ENCODE results near the gene ZNF407.

GRCh38 chr18:74714120-74714519 lies 116.5 kb downstream of the ZNF407 start:
- TF ChIP-seq CTCF (IDR thresholded peaks at IDR 0.05 in 8 of 11, conservative IDR thresholded peaks at IDR 0.05 in 3 of 11), result no peak
- TF ChIP-seq POLR2A (IDR thresholded peaks at IDR 0.05), result no peak
